ENCODE data around the gene MCUB.
"Not testable (repeated sequence)": the region's sequence is repeated elsewhere in the genome, so short reads cannot be mapped to it uniquely, and the experiment has no call there.

The MCUB gene

GRCh38 chr4:109559983-109560686, at the start of gene MCUB:
Gene MCUB, plus strand, starts transcription at chr4:109560246. Its CDS starts 92 bp downstream, at chr4:109560338.
- DNase-seq: no peak

GRCh38 chr4:109510687-109511086, 49.4 kb upstream of the MCUB start:
- DNase-seq: no peak

- DNase-seq: no peak
These were observed 48.6 kb upstream of the MCUB start for GRCh38 chr4:109511414-109511813.

GRCh38 chr4:109513368-109513767, 46.7 kb upstream of the MCUB start:
- not testable (repeated sequence) for DNase-seq

GRCh38 chr4:109532182-109532581, 27.9 kb upstream of the MCUB start:
- no peak for DNase-seq

GRCh38 chr4:109545401-109545800, 14.6 kb upstream of the MCUB start:
- DNase-seq: no peak

GRCh38 chr4:109547394-109547793, 12.7 kb upstream of the MCUB start:
- no peak for DNase-seq

GRCh38 chr4:109548655-109549054, 11.4 kb upstream of the MCUB start:
- DNase-seq: no peak

- no peak for DNase-seq
These were observed 7.8 kb upstream of the MCUB start for GRCh38 chr4:109552237-109552636.

- no peak for DNase-seq
These were observed 6.9 kb upstream of the MCUB start for GRCh38 chr4:109553130-109553529.

GRCh38 chr4:109554971-109555370, 5.1 kb upstream of the MCUB start:
- no peak for DNase-seq

- no peak for DNase-seq
These were observed 2.6 kb upstream of the MCUB start for GRCh38 chr4:109557433-109557832.

- not testable (repeated sequence) for DNase-seq
These were observed 2.0 kb upstream of the MCUB start for GRCh38 chr4:109558095-109558494.

GRCh38 chr4:109559625-109559982, 442 bp upstream of the MCUB start:
- no peak for DNase-seq

- no peak for DNase-seq
These were observed 828 bp downstream of the MCUB start for GRCh38 chr4:109560687-109561461.

GRCh38 chr4:109562457-109563239, 2.6 kb downstream of the MCUB start:
- DNase-seq: no peak

- DNase-seq: no peak
These were observed 11.4 kb downstream of the MCUB start for GRCh38 chr4:109571494-109571893.

- DNase-seq: no peak
These were observed 12.1 kb downstream of the MCUB start for GRCh38 chr4:109572154-109572553.

- no peak for DNase-seq
These were observed 14.4 kb downstream of the MCUB start for GRCh38 chr4:109574443-109574850.

- no peak for DNase-seq
These were observed 15.1 kb downstream of the MCUB start for GRCh38 chr4:109574931-109575804.

- DNase-seq: peak; percentile 16
These were observed 16.4 kb downstream of the MCUB start for GRCh38 chr4:109576462-109576861.

GRCh38 chr4:109578846-109579245, 18.8 kb downstream of the MCUB start:
- DNase-seq: no peak

GRCh38 chr4:109579997-109580396, 20.0 kb downstream of the MCUB start:
- DNase-seq: not testable (repeated sequence)

All from NCI-H2081 treated with DMSO at 0.1 percent for 48 hours (cell line).